Duodenal mucosa (tissue), 2 donors: Measurements from ENCODE around the gene PRAMEF20.

ENCODE experiments used
- H3K27ac ChIP-seq: one replicate; pipeline ENCODE4 v1.7.0; 2013; ENCODE audit warnings: low read depth, low read length
- H3K27me3 ChIP-seq, 2 donors: one replicate each; pipeline ENCODE4 v1.7.0; 2013; ENCODE audit warnings: low read length in 2 of 2, control low read depth in 1 of 2; ENCODE audit not compliant: insufficient read depth in 2 of 2, control insufficient read depth in 1 of 2
- H3K36me3 ChIP-seq, 2 donors: one replicate each; pipeline ENCODE4 v1.7.0; 2013; ENCODE audit warnings: low read length in 2 of 2, control low read depth in 1 of 2; ENCODE audit not compliant: insufficient read depth in 2 of 2, control insufficient read depth in 1 of 2
- H3K4me1 ChIP-seq, 2 donors: one replicate each; pipeline ENCODE4 v1.7.0; 2013; ENCODE audit warnings: low read length in 2 of 2, control low read depth in 1 of 2; ENCODE audit not compliant: insufficient read depth in 2 of 2, control insufficient read depth in 1 of 2
- H3K4me3 ChIP-seq, 2 donors: one replicate each; pipeline ENCODE4 v1.7.0; 2013; ENCODE audit warnings: low read length in 2 of 2, low read depth in 1 of 2
- H3K9ac ChIP-seq, 2 donors: one replicate each; pipeline ENCODE4 v1.7.0; 2013; ENCODE audit warnings: low read length in 2 of 2, low read depth in 1 of 2
- H3K9me3 ChIP-seq, 2 donors: one replicate each; pipeline ENCODE4 v1.7.0; 2013; ENCODE audit warnings: low read length in 2 of 2, control low read depth in 1 of 2; ENCODE audit not compliant: control insufficient read depth in 1 of 2

PRAMEF20 gene

DNA sequence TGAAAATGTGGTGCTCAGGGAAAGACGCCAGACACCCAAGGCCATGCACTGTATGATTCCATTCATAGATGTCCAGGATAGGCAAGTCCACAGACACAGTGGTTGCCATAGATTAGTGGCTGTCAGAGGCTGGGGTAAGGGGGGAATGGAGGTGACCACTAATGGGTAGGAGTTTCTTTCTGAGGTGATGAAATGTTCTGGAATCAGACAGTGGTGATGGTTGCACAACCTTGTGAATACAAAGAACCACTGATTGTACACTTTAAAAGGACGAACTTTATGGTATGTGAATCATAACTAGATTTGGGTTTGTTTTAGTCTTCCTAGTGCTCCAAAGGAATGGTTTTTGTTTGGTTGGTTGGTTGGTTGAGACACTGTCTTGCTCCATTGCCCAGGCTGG is 51.7 kb downstream of the PRAMEF20 start:
- Histone ChIP-seq H3K9ac (no peak overlapping the region), H3K9me3 (no peaks in the 10 kb centered on the region), H3K4me3 (no peak overlapping the region), H3K36me3 (no peaks in the 10 kb centered on the region), H3K27me3 (no peaks in the 10 kb centered on the region), H3K4me1 (no peaks in the 10 kb centered on the region), H3K27ac (no peak overlapping the region)

GRCh38 chr1:13462682-13463081 is 52.4 kb downstream of the PRAMEF20 start:
- Histone ChIP-seq H3K9me3 (no peaks in the 10 kb centered on the region), H3K27ac (no peak overlapping the region), H3K27me3 (no peaks in the 10 kb centered on the region), H3K36me3 (no peaks in the 10 kb centered on the region), H3K9ac (no peak overlapping the region), H3K4me1 (no peaks in the 10 kb centered on the region), H3K4me3 (no peak overlapping the region)

- Histone ChIP-seq H3K9me3 (no peaks in the 10 kb centered on the region), H3K9ac (no peak overlapping the region), H3K27me3 (no peaks in the 10 kb centered on the region), H3K4me1 (no peaks in the 10 kb centered on the region), H3K36me3 (no peaks in the 10 kb centered on the region), H3K4me3 (no peak overlapping the region), H3K27ac (no peak overlapping the region)
Measured at GRCh38 chr1:13465515-13465914, 55.3 kb downstream of the PRAMEF20 start.

- Histone ChIP-seq H3K27me3 (no peaks in the 10 kb centered on the region), H3K9ac (no peak overlapping the region), H3K9me3 (no peaks in the 10 kb centered on the region), H3K36me3 (no peaks in the 10 kb centered on the region), H3K4me1 (no peaks in the 10 kb centered on the region), H3K27ac (no peak overlapping the region), H3K4me3 (no peak overlapping the region)
Measured at GRCh38 chr1:13469343-13469742, 59.1 kb downstream of the PRAMEF20 start.
